GM18858 (cell line): ENCODE results near the gene LHPP.
A peak's percentile ranks its signal among the peaks of the same experiment; 100 is the strongest.

Source experiments
- ATAC-seq: cut with Tn5 transposase; IDR thresholded peaks from one replicate; pipeline ENCODE4 v1.9.1; 2021; ENCODE audit not compliant: unreplicated experiment

LHPP gene

GRCh38 chr10:124618470-124619073 lies 156.9 kb downstream of the LHPP start:
- no peak for ATAC-seq

GRCh38 chr10:124619195-124619594 lies 157.6 kb downstream of the LHPP start:
- no peak for ATAC-seq

- ATAC-seq = no peak
Observed at GRCh38 chr10:124619802-124620490, 158.3 kb downstream of the LHPP start.

GRCh38 chr10:124621637-124622036 lies 160.0 kb downstream of the LHPP start:
- ATAC-seq = no peak

- no peak for ATAC-seq
Observed at GRCh38 chr10:124622158-124622557, 160.5 kb downstream of the LHPP start.

GRCh38 chr10:124622866-124623536 lies 161.4 kb downstream of the LHPP start:
- ATAC-seq = no peak

GRCh38 chr10:124624006-124624405 lies 162.4 kb downstream of the LHPP start:
- ATAC-seq = no peak

- no peak for ATAC-seq
Observed at GRCh38 chr10:124624466-124624865, 162.8 kb downstream of the LHPP start.

GRCh38 chr10:124624895-124625294 lies 163.3 kb downstream of the LHPP start:
- ATAC-seq = no peak

- ATAC-seq = no peak
Observed at GRCh38 chr10:124625831-124626238, 164.2 kb downstream of the LHPP start.

GRCh38 chr10:124626759-124627380 lies 165.2 kb downstream of the LHPP start:
- ATAC-seq = peak; percentile 73

GRCh38 chr10:124627866-124628675 lies 166.4 kb downstream of the LHPP start:
- ATAC-seq = no peak

- no peak for ATAC-seq
Observed at GRCh38 chr10:124628676-124629021, 167.0 kb downstream of the LHPP start.

- ATAC-seq = no peak
Observed at GRCh38 chr10:124629415-124629814, 167.8 kb downstream of the LHPP start.

- ATAC-seq = no peak
Observed at GRCh38 chr10:124629842-124630241, 168.2 kb downstream of the LHPP start.

GRCh38 chr10:124630551-124630950 lies 168.9 kb downstream of the LHPP start:
- ATAC-seq = no peak

- no peak for ATAC-seq
Observed at GRCh38 chr10:124632064-124632531, 170.5 kb downstream of the LHPP start.

- no peak for ATAC-seq
Observed at GRCh38 chr10:124632566-124632965, 170.9 kb downstream of the LHPP start.

GRCh38 chr10:124636271-124636995 lies 174.8 kb downstream of the LHPP start:
- no peak for ATAC-seq

- ATAC-seq = no peak
Observed at GRCh38 chr10:124637091-124637700, 175.6 kb downstream of the LHPP start.
